Measurements from ENCODE around the gene KLHL2. TPM values are rescaled to one million over a fixed set of nuclear protein-coding genes. Genes with fewer than 3 reads are reported as not detected.

The KLHL2 gene
- total and polyA plus RNA-seq, 2 of the 13 experiments (the other 11 are each of a cell fraction or from before 2014, with no cell fraction given), result 9.2 to 17.6 TPM

- TF ChIP-seq ZNF839 (CRISPR knock-in tag; IDR thresholded peaks at IDR 0.05; ENCODE audit: borderline replicate concordance) (no peak), KDM3A (CRISPR knock-in tag; IDR thresholded peaks at IDR 0.05; ENCODE audit: low read depth) (no peak), PRPF4 (IDR thresholded peaks at IDR 0.05; ENCODE audit: low read depth, low read length, poor library complexity, severe bottlenecking) (no peak), SNAI1 (CRISPR knock-in tag; IDR thresholded peaks at IDR 0.05; ENCODE audit: borderline replicate concordance) (no peak), MBD4 (IDR thresholded peaks at IDR 0.05; ENCODE audit: borderline replicate concordance, low read length) (peak; percentile 95), ZNF143 (CRISPR knock-in tag; IDR thresholded peaks at IDR 0.05) (no peak), NFRKB (IDR thresholded peaks at IDR 0.05) (no peak), ATF3 (CRISPR knock-in tag; IDR thresholded peaks at IDR 0.05) (no peak), CERS6 (CRISPR knock-in tag; IDR thresholded peaks at IDR 0.05) (no peak), ZSCAN12 (CRISPR knock-in tag; IDR thresholded peaks at IDR 0.05) (no peak), SNAPC2 (CRISPR knock-in tag; IDR thresholded peaks at IDR 0.05) (no peak), ZSCAN20 (CRISPR knock-in tag; IDR thresholded peaks at IDR 0.05; ENCODE audit: borderline replicate concordance) (0 out of 2 replicates have a peak, but pooled peaks have one; percentile 30), ZHX2 (IDR thresholded peaks at IDR 0.05; ENCODE audit: low read depth) (no peak), ZHX2 (CRISPR knock-in tag; IDR thresholded peaks at IDR 0.05; ENCODE audit: borderline replicate concordance) (0 out of 2 replicates have a peak, but pooled peaks have one; percentile 36), PHF8 (CRISPR knock-in tag; IDR thresholded peaks at IDR 0.05) (no peak), ZNF383 (CRISPR knock-in tag; IDR thresholded peaks at IDR 0.05; ENCODE audit: borderline replicate concordance) (no peak), TARDBP (CRISPR knock-in tag; IDR thresholded peaks at IDR 0.05) (0 out of 2 replicates have a peak, but pooled peaks have one; percentile 55), ZNF580 (CRISPR knock-in tag; IDR thresholded peaks at IDR 0.05; ENCODE audit: borderline replicate concordance, low read depth) (no peak)
- TF ChIP-seq, protein P1, sequence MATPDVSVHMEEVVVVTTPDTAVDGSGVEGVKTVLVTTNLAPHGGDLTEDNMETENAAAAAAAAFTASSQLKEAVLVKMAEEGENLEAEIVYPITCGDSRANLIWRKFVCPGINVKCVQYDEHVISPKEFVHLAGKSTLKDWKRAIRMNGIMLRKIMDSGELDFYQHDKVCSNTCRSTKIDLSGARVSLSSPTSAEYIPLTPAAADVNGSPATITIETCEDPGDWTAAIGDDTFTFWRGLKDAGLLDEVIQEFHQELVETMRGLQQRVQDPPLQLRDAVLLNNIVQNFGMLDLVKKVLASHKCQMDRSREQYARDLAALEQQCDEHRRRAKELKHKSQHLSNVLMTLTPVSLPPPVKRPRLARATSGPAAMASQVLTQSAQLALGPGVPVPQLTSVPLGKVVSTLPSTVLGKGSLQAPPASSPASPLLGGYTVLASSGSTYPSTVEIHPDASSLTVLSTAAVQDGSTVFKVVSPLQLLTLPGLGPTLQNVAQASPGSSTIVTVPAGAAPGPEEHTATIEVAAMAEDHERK (CRISPR knock-in tag; IDR thresholded peaks at IDR 0.05; ENCODE audit: low read depth), result no peak
These were observed 136.2 kb downstream of the KLHL2 start (continued) for GRCh38 chr4:165343353-165344191.
